SJCRH30 (cell line): ENCODE data around the gene WDR87. TPM values are rescaled to one million over a fixed set of nuclear protein-coding genes. Genes with fewer than 3 reads are reported as not detected.
"Not testable (repeated sequence)": the region's sequence is repeated elsewhere in the genome, so short reads cannot be mapped to it uniquely, and the experiment has no call there.

Experiments
- DNase-seq, 2 experiments: peaks; one replicate each; pipeline ENCODE4 v3.0.0-alpha.2; 2015 to 2020
- H3K27ac ChIP-seq: fragments of 250-450 bp; sonication (Bioruptor Pico); 2 replicates; pipeline ENCODE4 v1.5.1; 2020; ENCODE audit warnings: mild to moderate bottlenecking, moderate library complexity
- H3K27me3 ChIP-seq: fragments of 250-450 bp; sonication (Bioruptor Pico); 2 replicates; pipeline ENCODE4 v1.5.1; 2020; ENCODE audit warnings: mild to moderate bottlenecking, moderate library complexity
- H3K36me3 ChIP-seq: fragments of 250-450 bp; sonication (Bioruptor Pico); 2 replicates; pipeline ENCODE4 v1.5.1; 2020; ENCODE audit warnings: mild to moderate bottlenecking, moderate library complexity
- H3K4me1 ChIP-seq: fragments of 250-450 bp; sonication (Bioruptor Pico); 2 replicates; pipeline ENCODE4 v1.5.1; 2020; ENCODE audit warnings: mild to moderate bottlenecking, moderate library complexity
- H3K4me3 ChIP-seq: fragments of 250-450 bp; sonication (Bioruptor Pico); 2 replicates; pipeline ENCODE4 v1.5.1; 2020; ENCODE audit warnings: mild to moderate bottlenecking, moderate library complexity
- H3K9me3 ChIP-seq: fragments of 250-450 bp; sonication (Bioruptor Pico); replicated peaks from 2 replicates; pipeline ENCODE4 v1.5.1; 2020; ENCODE audit warnings: mild to moderate bottlenecking, moderate library complexity
- total RNA-seq: library from RNA; depleted of rRNA; stranded (reverse); fragments of >200 nt; shearing (Covaris generic); gene quantifications from 2 replicates; pipeline ENCODE4 v1.2.3, GENCODE V29; 2014

WDR87 gene
- total RNA-seq, 1 experiment from 2014 or later: not detected

GRCh38 chr19:37936886-37937285, 30.5 kb upstream of the WDR87 start:
- Histone ChIP-seq H3K9me3 (peaks cover 4% of the 10 kb centered on the region; the same call in 1 of the 2 replicates), H3K4me1 (peaks cover 8% of the 10 kb centered on the region; the same call in 1 of the 2 replicates), H3K27ac (no peak overlapping the region), H3K4me3 (no peak overlapping the region), H3K36me3 (peaks cover 15% of the 10 kb centered on the region), H3K27me3 (no peaks in the 10 kb centered on the region)
- DNase-seq: no peak

DNA sequence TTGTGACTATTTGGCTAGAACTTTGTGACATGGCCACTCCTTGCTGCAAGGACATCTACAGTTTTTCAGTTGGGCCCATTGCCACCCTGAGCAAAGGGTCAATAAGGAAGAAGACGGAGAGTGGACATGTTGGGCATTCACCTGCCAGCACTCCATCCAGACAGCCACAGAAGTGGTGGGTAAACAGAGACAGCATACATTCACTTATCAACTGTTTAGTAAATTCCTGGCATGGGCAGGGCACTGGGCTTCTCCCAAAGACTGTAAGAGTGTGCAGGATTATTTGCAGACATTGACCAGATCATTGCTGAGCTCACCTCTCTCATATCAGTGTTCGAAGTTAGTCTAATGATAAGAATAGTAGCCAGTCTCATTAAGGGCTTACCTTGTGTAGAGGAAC, 29.8 kb upstream of the WDR87 start:
- Histone ChIP-seq H3K4me3 (no peak overlapping the region), H3K27me3 (no peaks in the 10 kb centered on the region), H3K4me1 (peaks cover 15% of the 10 kb centered on the region; the same call in 1 of the 2 replicates), H3K27ac (no peak overlapping the region), H3K36me3 (peaks cover 15% of the 10 kb centered on the region), H3K9me3 (peaks cover 4% of the 10 kb centered on the region; the same call in 1 of the 2 replicates)
- no peak for DNase-seq

DNA sequence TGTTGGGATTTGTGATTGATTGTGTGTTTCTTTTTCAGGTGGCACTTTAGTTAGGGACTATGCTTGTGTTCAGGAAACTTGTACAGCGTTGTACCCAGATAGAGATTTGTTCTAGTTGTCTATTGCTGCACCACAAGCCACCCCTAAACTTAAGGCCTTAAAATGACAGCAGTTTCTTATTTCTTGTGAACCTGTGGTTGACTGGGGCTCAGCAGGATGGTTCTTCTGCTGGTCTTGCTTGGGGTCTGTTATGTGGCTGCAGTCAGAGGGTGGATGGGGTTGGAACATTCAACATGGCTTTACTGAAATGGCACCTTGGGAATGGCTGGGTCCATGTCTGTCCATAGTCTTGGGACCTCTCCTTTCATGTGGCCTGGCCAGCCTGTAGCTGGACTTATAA, 28.9 kb upstream of the WDR87 start:
- peaks cover 15% of the 10 kb centered on the region; the same call in 1 of the 2 replicates for H3K4me1 ChIP-seq
- H3K36me3 ChIP-seq: peaks cover 15% of the 10 kb centered on the region
- H3K27ac ChIP-seq: no peak overlapping the region
- no peak for DNase-seq
- no peaks in the 10 kb centered on the region for H3K27me3 ChIP-seq
- H3K9me3 ChIP-seq: peaks cover 4% of the 10 kb centered on the region; the same call in 1 of the 2 replicates
- no peak overlapping the region for H3K4me3 ChIP-seq

GRCh38 chr19:37933937-37934358, 27.6 kb upstream of the WDR87 start:
- DNase-seq: no peak
- Histone ChIP-seq H3K27me3 (no peaks in the 10 kb centered on the region), H3K4me1 (peaks cover 15% of the 10 kb centered on the region; the same call in 1 of the 2 replicates), H3K36me3 (peaks cover 13% of the 10 kb centered on the region), H3K9me3 (peaks cover 4% of the 10 kb centered on the region; the same call in 1 of the 2 replicates), H3K4me3 (no peak overlapping the region), H3K27ac (no peak overlapping the region)

DNA sequence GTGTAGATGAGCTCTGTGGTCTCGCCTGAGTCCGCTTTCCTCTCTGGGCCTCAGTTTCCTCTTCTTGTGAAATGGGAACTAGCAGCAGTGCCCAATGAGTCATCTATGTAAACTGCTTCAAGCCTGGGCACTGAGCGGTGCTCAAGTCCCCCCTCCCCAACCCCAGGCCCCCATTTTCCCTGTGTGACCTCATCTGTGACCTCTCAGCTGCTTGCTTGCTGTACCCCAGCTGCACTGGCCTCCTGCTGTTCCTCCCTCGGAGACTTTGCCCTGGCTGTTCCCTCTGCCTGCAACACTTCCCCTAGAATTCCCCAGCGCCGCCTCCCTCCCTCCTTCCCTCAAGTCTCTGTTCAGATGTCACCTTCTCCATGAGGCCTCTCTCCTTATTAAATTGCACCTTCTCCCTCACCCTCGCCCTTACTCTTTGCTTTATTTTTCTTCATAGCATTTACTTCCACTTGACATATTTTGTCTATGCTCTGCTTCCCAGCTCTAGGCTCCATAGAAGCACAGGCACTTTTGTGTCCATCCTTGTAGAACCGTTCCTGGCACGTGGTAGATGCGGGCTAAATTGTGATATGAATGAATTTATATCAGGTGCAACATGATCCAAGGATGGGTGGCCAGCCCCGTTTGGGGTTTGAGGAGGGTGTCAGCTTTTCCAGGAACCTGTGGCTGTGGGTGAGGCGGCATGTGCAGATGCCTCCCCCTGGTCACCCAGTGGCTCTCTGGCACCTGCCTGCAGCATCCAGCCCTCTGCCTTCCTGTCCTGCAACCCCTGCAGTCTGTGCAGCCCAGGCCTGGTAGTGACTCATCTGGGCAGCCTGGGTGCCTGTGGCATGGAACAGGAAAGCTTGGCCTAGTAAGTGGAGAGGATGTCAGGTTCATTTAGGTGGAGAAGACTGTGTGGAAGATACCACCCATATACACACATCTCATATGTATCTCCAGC, 26.9 kb upstream of the WDR87 start:
- Histone ChIP-seq H3K36me3 (peaks cover 9% of the 10 kb centered on the region), H3K4me3 (no peak overlapping the region), H3K27me3 (no peaks in the 10 kb centered on the region), H3K4me1 (peaks cover 15% of the 10 kb centered on the region; the same call in 1 of the 2 replicates), H3K9me3 (peaks cover 4% of the 10 kb centered on the region; the same call in 1 of the 2 replicates), H3K27ac (no peak overlapping the region)
- peak in 1 of 2 experiments; percentile 20 for DNase-seq

- peak; percentile 74 to 82 for DNase-seq
- H3K27ac ChIP-seq: peak overlapping the region; percentile 63
- no peaks in the 10 kb centered on the region for H3K27me3 ChIP-seq
- peaks cover 15% of the 10 kb centered on the region; the same call in 1 of the 2 replicates for H3K4me1 ChIP-seq
- peaks cover 4% of the 10 kb centered on the region; the same call in 1 of the 2 replicates for H3K9me3 ChIP-seq
- H3K36me3 ChIP-seq: peaks cover 6% of the 10 kb centered on the region
- H3K4me3 ChIP-seq: peak overlapping the region; percentile 33
Measured at GRCh38 chr19:37931881-37932655, 25.7 kb upstream of the WDR87 start.

DNA sequence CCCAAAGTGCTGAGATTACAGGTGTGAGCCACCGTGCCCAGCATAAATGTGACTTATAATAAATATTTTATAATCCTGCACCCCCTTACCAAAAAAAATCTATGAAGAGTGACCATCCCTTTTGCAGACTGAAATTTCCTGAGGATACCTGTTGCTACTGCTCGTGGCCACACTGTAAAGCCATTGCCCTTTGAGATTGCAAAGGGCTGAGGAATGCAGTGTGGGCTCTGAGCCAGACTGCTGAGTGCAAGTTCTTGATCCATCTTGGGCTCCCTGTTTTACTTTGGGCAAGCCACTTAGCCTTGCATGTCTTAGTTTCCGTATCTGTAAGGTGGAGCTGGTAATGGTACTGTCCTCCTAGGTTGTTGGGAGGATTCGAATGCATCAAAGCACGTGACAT, 24.0 kb upstream of the WDR87 start:
- peaks cover 15% of the 10 kb centered on the region; the same call in 1 of the 2 replicates for H3K4me1 ChIP-seq
- H3K27me3 ChIP-seq: no peaks in the 10 kb centered on the region
- H3K4me3 ChIP-seq: no peak overlapping the region
- no peak overlapping the region for H3K27ac ChIP-seq
- H3K36me3 ChIP-seq: peaks cover 1% of the 10 kb centered on the region
- no peak for DNase-seq
- H3K9me3 ChIP-seq: peaks cover 4% of the 10 kb centered on the region; the same call in 1 of the 2 replicates

DNA sequence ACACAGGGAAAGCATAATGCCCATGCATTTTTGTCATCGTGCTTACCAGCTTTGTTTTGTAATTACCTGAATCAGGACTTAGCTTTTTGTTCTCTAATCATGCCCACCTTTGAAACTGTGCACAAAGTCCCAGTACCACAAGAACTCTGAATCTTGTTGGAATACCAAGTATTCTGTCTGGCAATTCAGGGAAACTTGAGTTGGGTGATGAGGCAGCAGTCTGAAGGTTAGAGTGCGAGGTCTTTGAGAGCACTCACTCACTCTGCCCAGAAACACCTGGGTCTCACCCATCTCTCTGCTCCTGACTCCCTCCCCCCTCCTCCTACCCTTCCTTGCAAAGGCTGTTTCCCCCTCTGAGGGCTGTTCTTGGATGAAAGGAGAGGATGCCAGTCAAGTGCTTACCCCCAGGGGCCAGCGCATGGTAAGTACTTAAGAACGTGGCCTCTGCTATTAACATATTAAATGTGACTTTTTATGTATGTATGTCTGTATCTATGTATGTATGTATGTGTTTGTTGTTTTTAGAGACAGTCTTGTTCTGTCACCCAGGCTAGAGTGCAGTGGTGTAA, 23.0 kb upstream of the WDR87 start:
- Histone ChIP-seq H3K27me3 (no peaks in the 10 kb centered on the region), H3K4me3 (no peak overlapping the region), H3K4me1 (peaks cover 15% of the 10 kb centered on the region; the same call in 1 of the 2 replicates), H3K36me3 (no peaks in the 10 kb centered on the region; the same call in none of the 2 replicates), H3K9me3 (no peaks in the 10 kb centered on the region), H3K27ac (no peak overlapping the region)
- DNase-seq: no peak

DNA sequence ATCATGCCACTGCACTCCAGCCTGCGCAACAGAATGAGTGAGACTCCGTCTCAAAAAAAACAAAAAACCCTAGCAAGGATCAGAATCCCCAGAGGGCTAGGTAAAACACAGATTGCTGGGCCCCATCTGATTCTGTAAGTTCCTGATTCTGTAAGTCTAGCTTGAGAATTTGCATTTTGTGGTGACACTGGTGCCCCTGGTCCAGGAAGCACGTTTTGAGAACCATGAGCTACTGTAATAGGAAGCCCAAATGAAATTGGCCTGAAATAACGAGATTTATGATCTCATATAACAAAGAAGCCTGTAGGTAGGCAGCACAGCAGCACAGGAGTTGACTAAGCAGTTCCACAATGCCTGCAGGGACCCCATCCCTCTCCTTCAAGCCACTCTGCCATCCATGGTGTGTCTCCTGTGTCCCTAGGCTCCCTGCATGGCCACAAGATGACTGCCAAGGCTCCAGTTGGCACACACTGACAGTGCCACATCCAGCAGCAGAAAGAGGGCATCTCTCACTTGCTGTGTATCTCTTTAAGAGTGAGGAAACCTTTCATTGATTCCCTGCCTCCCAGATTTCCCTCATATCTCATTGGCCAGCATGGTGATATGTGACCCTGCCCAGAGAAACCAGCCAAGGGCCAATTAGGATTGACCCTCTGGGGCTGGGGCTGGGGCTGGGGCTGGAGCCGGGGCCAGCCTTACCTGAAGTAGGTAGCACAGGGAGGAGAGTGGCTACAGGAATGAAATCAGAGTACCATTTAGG, 22.3 kb upstream of the WDR87 start:
- no peaks in the 10 kb centered on the region for H3K27me3 ChIP-seq
- DNase-seq: no peak
- H3K27ac ChIP-seq: no peak overlapping the region
- peaks cover 15% of the 10 kb centered on the region; the same call in 1 of the 2 replicates for H3K4me1 ChIP-seq
- no peak overlapping the region for H3K4me3 ChIP-seq
- peaks cover 2% of the 10 kb centered on the region for H3K36me3 ChIP-seq
- no peaks in the 10 kb centered on the region for H3K9me3 ChIP-seq

DNA sequence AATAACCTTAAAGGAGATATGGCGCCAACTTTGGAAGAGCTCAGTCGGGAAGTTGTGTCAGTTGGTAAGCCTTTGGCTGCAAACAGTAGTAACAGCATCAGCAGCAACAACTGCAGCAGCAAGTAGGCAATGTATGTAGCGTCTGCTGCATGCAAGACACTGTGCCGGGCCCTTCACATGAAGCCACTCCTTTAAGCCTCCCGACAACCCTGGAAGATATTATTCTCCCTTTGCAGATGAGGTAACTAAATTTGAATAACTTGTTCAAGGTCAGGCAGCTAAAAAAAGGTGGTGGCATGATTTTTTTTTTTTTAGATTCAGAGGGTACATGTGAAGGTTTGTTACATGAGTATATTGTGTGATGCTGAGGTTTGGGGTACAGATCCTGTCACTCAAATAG, 20.3 kb upstream of the WDR87 start:
- Histone ChIP-seq H3K4me3 (no peak overlapping the region), H3K27me3 (no peaks in the 10 kb centered on the region), H3K4me1 (peaks cover 5% of the 10 kb centered on the region; the same call in 1 of the 2 replicates), H3K36me3 (peaks cover 11% of the 10 kb centered on the region), H3K27ac (no peak overlapping the region), H3K9me3 (no peaks in the 10 kb centered on the region)
- no peak for DNase-seq

DNA sequence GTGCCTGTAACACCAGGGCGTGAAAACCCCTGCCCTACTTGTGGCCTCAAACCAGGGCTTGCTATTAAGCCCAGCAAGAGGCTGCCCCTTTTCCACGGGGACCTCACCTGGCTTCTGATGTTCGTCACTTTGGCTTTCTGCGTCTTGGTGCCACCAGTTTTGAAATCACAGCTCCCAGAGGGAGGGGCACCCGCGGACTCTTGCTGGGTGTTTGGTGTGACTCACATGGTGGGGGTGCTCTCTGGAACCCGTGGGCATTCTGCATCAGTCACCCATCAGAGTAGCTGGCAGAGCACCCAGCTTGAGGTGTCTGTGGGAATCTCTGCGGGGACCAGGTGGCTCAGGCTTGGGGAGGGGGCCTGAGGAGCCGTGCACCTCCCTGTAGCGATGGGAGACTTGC, 19.9 kb upstream of the WDR87 start:
- Histone ChIP-seq H3K27me3 (no peaks in the 10 kb centered on the region), H3K36me3 (peaks cover 12% of the 10 kb centered on the region), H3K4me3 (no peak overlapping the region), H3K27ac (no peak overlapping the region), H3K9me3 (no peaks in the 10 kb centered on the region), H3K4me1 (peaks cover under 1% of the 10 kb centered on the region; the same call in 1 of the 2 replicates)
- DNase-seq: no peak

- Histone ChIP-seq H3K27ac (no peak overlapping the region), H3K36me3 (peaks cover 15% of the 10 kb centered on the region), H3K4me1 (no peaks in the 10 kb centered on the region), H3K4me3 (no peak overlapping the region), H3K9me3 (no peaks in the 10 kb centered on the region), H3K27me3 (no peaks in the 10 kb centered on the region)
- no peak for DNase-seq
Measured at GRCh38 chr19:37925212-37925611, 18.8 kb upstream of the WDR87 start.

GRCh38 chr19:37924573-37924972, 18.2 kb upstream of the WDR87 start:
- not testable (repeated sequence) for H3K9me3 ChIP-seq, H3K27me3 ChIP-seq, DNase-seq, H3K4me1 ChIP-seq, H3K4me3 ChIP-seq, H3K27ac ChIP-seq
- H3K36me3 ChIP-seq: peaks cover 15% of the 10 kb centered on the region
